ENCODE results near the gene SCGB3A2.
A peak's percentile ranks its signal among the peaks of the same experiment; 100 is the strongest.

The SCGB3A2 gene

DNA sequence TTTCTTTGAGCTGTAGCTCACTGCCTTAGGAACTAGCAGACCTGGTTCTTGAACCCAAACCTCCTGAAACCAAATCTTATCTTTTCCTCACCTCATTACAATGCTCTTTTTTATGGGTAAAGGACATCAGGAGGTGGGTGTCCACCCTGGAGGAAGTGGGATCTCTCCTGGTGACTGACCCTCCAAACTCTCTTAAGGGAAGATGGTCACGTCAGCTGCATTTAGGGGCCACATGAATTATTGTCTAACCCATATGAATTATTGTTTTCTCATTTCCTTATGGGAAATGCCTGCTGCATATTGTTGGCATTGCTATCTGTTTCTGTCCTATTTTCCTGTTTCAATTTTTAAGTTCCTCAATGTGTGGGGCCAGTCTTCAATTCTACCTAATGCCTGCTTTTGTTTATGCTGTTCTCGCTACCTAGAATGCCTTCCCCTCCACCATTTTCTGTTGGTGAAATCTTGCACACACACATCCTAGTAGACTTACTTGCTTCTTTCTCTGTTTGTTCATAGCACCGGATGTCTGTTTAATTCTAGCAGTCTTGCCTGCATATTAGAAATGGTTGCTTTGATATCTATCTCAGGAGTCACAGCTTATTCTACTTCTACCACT is 25.0 kb upstream of the SCGB3A2 start:
- H3K27ac ChIP-seq = no peak overlapping the region
- TF ChIP-seq, protein P1, sequence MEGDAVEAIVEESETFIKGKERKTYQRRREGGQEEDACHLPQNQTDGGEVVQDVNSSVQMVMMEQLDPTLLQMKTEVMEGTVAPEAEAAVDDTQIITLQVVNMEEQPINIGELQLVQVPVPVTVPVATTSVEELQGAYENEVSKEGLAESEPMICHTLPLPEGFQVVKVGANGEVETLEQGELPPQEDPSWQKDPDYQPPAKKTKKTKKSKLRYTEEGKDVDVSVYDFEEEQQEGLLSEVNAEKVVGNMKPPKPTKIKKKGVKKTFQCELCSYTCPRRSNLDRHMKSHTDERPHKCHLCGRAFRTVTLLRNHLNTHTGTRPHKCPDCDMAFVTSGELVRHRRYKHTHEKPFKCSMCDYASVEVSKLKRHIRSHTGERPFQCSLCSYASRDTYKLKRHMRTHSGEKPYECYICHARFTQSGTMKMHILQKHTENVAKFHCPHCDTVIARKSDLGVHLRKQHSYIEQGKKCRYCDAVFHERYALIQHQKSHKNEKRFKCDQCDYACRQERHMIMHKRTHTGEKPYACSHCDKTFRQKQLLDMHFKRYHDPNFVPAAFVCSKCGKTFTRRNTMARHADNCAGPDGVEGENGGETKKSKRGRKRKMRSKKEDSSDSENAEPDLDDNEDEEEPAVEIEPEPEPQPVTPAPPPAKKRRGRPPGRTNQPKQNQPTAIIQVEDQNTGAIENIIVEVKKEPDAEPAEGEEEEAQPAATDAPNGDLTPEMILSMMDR (conservative IDR thresholded peaks at IDR 0.05; ENCODE audit: low read depth) = no peak
- CTCF ChIA-PET = interaction anchor here (0.9 to 1.2 kb wide), 2 partner anchors 33 to 80 kb away, joined by 3 to 4 read pairs; no protein-coding TSS in a partner anchor
- POLR2A ChIA-PET (ENCODE audit: low non-redundant PET) = no interaction called here
- DNase-seq (ENCODE audit: low spot score) = no peak

DNA sequence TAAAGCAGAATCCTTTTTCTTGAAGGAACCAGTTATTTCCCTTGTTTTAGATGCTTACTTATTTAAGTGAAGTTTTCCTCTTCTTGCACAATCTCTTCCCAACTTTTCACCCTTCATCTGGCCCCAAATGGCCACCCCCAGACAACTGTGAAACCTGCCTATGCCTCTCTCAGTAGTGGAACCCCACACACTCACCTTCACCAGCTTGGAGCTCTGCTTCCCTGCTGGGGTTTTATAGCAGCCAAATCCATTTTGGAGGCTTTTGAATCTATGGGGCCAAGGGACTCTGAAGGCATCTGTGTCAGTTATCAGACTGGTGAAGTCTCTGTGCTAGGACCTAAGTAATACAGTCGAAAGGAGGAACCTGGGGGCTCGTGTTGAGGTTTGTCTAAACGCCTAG is 24.2 kb upstream of the SCGB3A2 start:
- ChIA-PET POLR2A (ENCODE audit: low non-redundant PET) (no interaction called here), CTCF (interaction anchor here (1.0 kb wide), 1 partner anchor 31 kb away, joined by 4 read pairs; no protein-coding TSS in a partner anchor)
- DNase-seq (ENCODE audit: low spot score) = no peak
- TF ChIP-seq, protein P1 (conservative IDR thresholded peaks at IDR 0.05; ENCODE audit: low read depth) = no peak
- no peak overlapping the region for H3K27ac ChIP-seq

DNA sequence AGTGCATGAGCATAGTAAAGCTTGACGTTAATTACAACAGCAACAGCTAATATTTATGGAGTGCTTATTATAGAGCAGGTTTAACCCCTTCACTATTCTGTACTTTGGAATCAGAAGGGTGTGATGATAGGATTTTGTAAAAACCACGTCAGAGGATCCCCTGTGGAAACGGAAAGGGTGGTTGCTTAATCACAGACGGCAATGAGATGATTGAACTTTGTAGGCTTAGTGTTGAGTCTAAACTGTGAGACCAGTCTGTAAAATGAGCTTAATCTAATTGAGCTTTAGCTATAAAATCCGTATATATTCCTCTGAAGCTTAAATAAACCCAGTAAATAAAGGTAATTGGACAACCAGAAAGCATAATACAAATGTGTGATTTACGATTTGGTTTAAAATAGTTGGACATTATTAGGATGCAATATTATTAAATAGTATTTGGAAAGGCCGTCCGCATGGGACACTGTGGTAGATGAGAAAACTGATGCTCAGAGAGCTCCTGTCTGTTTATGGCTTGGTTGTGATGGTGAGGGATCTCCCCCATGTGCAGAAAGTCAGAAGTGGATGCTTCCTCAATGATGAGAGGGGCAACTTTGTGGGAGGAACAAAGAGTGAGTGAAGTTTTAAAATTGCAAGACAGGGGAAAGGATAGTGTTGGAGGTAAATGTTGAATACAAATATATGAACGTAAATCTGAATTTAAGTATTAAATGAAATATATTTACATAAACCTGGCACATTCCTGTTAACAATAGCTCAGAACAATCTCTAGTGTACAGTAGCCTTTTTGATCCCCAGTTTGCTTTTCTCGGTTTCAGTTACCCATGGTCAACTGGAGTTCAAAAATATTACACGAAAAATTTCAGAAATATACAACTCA is 23.4 kb upstream of the SCGB3A2 start:
- ChIA-PET POLR2A (ENCODE audit: low non-redundant PET) (interaction anchor here (0.5 kb wide), 1 partner anchor 266 kb away, joined by 3 read pairs; no protein-coding TSS in a partner anchor), CTCF (interaction anchor here (1.0 kb wide), 1 partner anchor 32 kb away, joined by 4 read pairs; no protein-coding TSS in a partner anchor)
- H3K27ac ChIP-seq = no peak overlapping the region
- no peak for DNase-seq (ENCODE audit: low spot score)
- TF ChIP-seq, protein P1 (conservative IDR thresholded peaks at IDR 0.05; ENCODE audit: low read depth) = no peak

DNA sequence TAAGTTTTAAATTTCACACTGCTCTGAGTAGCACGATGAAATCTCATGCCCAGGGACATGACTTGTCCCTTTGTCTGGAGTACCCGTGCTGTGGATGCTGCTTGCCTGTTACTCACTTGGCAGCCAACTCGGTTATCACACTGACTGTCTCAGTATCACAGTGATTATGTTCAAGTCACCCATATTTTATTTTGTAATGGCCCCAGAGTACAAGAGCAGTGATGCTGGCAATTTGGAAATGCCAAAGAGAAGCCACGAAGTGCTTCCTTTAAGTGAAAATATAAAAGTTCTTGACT is 22.8 kb upstream of the SCGB3A2 start:
- H3K27ac ChIP-seq = no peak overlapping the region
- ChIA-PET POLR2A (ENCODE audit: low non-redundant PET) (no interaction called here), CTCF (no interaction called here)
- DNase-seq (ENCODE audit: low spot score) = no peak
- TF ChIP-seq, protein P1 (conservative IDR thresholded peaks at IDR 0.05; ENCODE audit: low read depth) = no peak

DNA sequence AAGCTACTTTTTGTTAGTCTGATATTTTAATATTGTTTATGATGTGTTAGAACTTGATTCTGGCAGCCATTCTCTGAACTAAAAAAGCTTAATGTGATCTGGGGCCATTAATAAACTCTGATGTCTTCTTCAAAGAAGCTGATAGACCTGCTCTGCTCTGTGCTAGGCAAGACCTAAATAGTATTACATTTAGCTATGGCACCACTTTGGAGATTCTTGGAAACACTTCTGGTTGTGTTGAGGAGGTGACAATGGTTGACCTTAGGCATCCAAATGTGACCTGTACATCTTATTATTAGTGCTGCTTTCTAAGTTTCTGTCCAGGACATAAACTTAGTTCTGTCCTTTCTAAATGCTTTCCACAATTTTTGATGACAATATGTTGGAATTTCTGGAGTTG is 21.7 kb upstream of the SCGB3A2 start:
- TF ChIP-seq, protein P1 (conservative IDR thresholded peaks at IDR 0.05; ENCODE audit: low read depth) = no peak
- H3K27ac ChIP-seq = no peak overlapping the region
- ChIA-PET CTCF (interaction anchor here (0.5 to 2.0 kb wide), 7 partner anchors 12 to 584 kb away, joined by 3 to 6 read pairs (median 4); no protein-coding TSS in a partner anchor), POLR2A (ENCODE audit: low non-redundant PET) (no interaction called here)
- no peak for DNase-seq (ENCODE audit: low spot score)

DNA sequence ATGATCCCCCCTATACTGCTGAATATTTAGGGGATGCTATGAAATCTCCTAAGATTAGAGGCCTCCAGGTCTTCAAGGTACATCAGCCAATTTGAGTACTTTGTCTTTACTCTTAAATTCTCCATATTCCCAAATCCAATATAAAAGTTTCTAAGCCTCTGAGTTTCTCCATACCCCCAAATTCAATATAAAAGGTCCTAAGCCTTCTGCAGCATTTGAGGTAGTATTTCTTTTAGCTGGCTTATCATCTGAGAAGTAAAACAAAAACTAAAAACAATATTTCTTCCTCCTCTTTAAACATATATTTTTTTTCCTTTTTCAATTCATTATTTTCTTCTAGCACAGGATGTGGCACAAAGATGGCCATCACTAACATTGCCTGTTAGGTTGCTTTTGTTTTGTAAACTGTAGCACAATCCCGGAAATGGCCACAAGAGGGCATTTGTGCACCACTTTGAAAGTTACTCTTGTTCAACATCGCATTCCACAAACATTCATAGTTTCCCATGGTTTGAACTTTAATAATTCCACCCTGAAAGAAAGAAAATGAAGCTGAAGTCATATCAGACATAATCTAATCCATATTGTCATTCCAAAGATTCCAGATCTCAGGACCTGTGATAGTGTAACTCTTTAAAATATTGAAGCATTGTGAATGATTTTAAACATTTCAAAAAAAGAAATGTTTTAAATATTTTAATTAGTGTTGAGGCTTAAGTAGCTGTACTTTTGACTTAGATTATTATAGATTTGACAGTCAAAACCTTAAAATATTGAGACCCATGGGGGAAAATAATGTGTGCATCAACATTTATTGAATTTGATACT is 21.0 kb upstream of the SCGB3A2 start:
- CTCF ChIA-PET = interaction anchor here (0.5 to 2.0 kb wide), 25 partner anchors 11 to 1034 kb away, joined by 3 to 13 read pairs (median 3); no protein-coding TSS in a partner anchor
- H3K27ac ChIP-seq = no peak overlapping the region
- DNase-seq (ENCODE audit: low spot score) = peak; percentile 53
- POLR2A ChIA-PET (ENCODE audit: low non-redundant PET) = no interaction called here
- TF ChIP-seq, protein P1 (conservative IDR thresholded peaks at IDR 0.05; ENCODE audit: low read depth) = peak; percentile 97
